Embryonic facial prominence (tissue), 1 donor: ENCODE results near the gene SETDB2.

ENCODE experiments used
- DNase-seq: peaks from one replicate; pipeline ENCODE4 v3.0.0-alpha.2; 2016; ENCODE audit errors: extremely low spot score

SETDB2 gene

DNA sequence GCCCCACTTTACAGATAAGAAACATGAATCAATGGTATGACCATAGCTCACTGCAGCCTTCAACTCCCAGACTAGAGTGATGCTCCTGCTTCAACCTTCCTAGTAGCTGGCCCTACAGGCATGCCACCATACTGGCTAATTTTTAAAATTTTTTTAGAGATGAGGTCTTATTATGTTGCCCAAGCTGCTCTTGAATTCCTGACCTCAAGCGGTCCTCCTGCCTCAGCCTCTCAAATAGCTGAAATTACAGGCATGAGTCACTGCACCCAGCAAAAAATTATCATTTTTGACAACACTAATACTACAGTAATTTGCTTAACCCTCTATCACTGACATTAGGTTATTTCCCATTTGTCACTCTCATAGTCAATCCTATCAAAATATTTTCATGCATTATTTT lies 15.0 kb upstream of the SETDB2 start:
- no peak for DNase-seq

DNA sequence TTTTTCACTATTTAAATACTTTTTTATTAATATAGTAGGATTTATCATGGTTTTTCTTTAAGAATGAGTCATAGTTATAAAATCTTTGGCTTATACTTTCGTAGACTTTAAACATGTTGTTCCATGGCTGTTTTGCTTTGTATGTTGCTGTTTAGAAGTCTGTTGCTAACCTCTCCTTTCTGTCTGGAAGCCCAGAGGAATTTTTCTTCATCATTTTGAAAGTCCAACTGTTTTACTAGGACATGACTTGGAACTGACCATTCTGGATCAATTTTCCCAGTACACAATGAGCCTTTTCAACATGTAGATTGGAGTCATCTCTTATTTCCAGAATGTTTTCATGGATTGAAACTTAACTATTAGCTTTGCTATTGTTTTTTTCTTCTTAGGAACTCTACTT lies 8.1 kb upstream of the SETDB2 start:
- DNase-seq: no peak

DNA sequence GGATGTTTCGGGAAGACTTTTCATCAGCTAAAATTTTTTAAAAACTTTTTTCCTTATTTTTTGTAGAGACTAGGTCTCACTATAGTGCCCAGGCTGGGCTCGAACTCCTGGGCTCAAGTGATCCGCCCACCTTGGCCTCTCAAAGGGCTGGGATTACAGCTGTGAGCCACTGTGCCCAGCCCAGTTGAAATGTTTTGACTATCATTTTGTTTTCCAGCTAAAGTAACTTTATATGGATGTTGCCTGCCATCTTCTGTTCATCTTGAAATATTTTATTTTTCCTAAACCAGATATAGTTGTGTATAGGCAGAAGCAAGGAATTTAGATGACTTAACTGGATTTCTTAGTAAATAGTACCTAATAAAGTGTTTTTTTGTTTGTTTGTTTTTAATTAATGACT lies 7.2 kb upstream of the SETDB2 start:
- DNase-seq: peak; percentile 11

DNA sequence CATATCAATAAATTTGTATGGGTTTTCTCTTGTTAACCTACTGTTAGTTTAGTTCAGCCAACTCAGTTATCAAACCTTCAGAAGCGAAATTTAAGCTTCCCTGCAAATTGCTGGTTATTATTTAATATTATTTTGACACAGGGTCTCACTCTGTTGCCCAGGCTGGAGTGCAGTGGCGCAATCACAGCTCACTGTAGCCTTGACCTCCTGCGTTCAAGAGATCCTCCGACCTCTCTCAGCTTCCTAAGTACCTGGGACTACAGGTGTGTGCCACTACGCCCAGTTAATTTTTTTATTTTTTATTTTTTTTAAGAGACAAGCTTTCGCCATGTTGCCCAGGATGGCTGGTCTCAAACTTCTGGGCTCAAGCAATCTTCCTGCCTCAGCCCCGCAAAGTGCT lies 6.4 kb upstream of the SETDB2 start:
- no peak for DNase-seq

DNA sequence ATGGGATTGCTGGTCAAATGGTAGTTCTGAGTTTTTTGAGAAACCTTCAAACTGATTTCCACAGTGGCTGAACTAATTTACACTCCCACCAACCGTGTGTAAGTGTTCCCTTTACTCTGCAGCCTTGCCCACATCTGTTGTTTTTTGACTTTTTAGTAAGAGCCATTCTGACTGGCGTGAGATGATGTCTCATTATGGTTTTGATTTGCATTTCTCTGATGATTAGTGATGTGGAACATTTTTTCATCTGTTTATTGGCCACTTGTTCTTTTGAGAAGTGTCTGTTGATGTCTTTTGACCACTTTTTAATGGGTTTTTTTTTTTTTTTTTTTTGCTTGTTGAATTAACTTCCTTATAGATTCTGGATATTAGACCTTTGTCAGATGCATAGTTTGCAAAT lies 4.5 kb upstream of the SETDB2 start:
- DNase-seq: no peak

DNA sequence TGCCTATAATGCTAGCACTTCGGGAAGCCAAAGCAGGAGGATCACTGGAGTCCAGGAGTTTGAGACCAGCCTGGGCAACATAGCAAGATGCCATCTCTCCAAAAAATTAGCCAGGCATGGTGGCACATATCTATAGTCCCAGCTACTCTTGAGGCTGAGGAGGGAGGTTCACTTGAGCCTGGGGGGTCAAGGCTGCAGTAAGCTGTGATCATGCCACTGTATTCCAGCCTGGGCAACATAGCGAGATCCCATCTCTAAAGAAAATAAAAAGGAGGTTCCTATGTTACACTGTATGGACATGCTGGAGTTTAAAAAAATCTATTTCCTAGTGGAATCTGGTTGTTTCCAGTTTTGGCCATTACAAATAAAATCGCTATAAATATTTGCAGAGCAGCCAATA lies 2.8 kb upstream of the SETDB2 start:
- DNase-seq: no peak

DNA sequence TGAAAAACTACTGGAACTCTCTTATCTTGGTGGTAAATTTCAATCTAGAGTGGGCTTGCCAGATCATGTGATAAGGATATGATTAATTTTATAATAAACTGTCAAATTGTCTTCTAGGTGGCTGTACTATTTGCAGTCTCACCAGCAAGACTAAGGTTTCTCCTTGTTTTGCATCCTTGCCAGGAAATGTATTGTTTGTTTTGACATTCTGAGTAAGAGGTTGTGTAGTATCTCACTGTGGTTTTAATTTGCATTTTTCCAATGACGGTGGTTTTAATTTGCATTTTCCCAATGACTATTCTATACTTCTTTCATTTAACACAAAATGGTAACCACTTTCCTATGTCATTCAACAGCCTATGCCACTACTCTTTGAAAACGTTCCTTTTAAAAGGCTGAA lies 2.2 kb upstream of the SETDB2 start:
- no peak for DNase-seq

DNA sequence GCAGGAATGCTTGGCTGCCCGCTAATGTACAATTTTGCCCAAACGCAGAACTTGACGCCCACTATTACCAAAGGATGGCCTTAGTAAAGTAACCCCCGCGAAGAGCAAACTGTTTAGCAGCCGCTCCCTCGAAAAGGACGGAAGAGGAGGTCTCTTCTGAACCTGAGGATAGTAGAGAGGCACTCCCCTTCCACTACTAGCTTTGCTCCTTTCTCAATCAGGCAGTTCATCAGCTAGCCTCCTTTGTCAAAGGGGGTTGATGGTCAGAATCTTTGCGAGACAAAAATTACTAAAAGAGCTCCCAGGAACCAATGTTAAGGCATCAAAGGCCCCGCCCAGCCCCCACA lies 744 bp upstream of the SETDB2 start:
- DNase-seq: peak; percentile 34

DNA sequence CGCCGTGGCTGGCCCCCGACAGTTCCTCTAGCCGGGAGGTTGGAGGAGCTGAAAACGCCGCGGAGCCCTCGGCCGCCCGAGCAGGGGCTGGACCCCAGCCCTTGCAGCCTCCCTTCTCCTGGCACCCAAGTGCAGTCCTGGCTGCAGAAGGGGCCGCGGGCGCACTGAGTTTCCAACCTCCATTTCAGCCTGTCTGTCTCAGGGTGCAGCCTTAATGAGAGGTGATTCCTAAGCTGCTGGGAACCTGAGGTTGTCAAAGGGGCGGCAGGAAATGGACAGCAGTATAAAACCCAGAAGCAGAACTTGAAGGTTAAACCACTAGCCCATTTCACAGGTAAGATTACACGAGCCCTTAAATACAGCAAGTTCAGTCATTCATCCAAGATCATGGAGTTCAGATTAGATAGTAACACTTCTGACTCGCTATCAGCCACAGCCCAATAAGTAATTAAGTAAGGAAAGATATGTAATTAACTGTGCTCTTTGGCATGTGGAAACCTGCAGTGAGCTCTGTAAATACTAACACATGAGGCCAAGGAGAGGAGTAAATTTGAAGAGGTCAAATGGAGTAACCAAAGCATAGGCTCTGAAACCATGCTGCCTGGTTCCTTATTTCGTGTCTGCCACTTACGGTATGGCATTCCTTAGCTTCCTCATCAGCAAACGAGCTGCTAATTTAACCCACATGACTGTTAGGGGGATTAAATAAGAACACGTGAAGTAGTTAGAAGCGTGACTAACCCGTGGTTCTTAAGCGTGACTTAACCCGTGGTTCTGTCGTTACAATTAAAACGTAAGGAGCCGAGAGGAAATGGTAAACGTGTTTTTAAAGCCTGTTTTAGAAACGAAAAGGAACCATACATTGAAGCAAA lies 686 bp downstream of the SETDB2 start:
- DNase-seq: no peak

DNA sequence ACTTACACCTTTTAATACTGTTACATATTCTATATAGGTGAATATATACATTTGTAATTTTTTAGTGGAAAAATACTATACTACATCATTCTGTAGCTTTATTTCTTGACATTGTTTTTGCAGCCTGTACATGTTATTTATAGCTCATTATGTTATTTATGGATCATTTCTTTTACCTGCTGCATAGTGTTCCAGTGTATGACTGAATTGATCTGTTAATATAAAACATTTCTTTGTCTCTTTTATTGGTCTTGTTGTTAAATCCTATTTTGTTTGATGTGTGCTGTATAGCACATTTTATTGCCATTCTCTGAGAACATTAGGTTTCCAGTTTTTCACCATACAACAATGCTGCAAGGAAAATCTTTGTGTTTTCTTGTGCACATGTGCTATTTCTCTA lies 2.4 kb downstream of the SETDB2 start:
- DNase-seq: no peak

DNA sequence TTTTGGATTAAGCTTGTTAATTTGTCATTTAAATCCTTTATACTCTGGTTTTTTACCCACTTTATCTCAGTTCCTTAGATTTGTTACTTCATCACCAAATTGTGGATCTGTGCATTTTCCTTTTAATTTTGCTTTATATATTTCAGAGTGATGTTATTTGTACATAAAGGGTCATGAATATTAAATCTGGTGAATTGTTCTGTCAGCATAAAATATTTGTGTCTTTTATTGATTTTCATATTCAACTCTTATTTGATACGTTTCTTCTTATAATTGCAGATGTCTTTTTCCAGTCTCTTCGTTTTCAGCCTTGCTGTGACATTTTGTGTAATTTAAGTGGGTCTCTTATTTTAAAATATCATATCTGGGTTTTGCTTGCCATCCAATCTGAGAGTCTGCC lies 4.7 kb downstream of the SETDB2 start:
- no peak for DNase-seq

DNA sequence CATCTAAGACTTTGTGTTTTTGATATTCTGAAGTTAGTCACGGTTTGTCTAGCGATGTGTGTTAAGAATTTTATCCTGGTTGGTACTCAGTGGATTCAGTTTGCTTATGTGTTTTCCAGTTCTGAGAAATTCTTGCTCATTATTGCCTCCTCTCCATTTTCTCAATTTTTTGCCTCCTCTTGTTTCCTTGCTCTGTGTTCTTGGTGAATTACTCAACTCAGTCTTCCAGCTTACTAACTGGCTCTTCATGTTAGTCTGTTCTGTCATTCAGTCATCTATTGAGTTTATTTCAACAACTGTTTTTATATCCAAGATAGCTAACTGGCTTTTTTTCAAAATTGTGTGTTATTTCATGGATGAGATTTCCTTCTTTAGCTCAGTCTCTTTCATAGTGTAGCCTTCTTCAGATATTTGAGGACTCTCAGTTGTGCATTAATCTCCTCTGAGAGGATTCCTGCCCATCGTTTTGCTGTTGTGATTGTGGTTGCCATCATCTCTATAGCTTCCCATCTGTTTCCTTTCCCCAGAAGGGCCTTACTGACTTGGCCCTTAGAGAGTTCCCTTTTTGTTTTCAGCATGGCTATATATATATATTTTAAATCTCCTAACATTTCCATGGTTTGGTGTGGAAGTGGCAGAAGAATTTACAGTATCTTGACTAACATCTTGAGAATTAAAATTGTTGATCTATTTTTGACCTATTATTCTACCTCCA lies 6.2 kb downstream of the SETDB2 start:
- no peak for DNase-seq

DNA sequence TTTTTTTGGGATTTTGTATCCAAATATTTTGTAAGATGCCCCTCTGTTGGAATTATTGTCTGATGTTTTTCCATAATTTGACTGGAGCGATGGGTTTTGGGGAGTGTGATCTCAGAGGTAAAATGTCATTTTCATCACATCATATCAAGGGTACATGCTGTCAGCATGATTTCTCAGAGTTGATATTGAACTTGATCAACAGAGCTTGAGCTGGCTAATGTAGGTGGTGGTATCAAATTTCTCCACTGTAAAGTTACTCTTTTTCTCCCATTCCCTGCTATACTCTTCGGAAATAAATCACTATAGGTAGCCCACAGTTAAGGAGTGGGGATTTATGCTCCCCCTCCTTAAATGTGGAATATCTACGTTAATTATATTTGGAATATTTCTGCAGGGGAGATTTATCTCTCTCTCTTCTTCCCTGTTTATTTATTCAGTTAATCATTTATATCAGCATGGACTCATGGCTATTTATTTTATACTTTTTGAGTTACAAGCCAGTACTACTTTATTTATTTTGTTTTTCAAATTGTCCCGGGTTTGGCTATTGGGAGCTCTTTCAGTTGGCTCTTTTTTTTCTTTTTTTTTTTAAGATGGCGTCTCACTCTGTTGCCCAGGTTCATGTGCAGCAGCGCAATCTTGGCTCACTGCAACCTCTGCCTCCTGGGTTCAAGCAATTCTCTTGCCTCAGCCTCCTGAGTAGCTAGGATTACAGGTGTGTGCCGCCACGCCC lies 8.8 kb downstream of the SETDB2 start:
- no peak for DNase-seq

DNA sequence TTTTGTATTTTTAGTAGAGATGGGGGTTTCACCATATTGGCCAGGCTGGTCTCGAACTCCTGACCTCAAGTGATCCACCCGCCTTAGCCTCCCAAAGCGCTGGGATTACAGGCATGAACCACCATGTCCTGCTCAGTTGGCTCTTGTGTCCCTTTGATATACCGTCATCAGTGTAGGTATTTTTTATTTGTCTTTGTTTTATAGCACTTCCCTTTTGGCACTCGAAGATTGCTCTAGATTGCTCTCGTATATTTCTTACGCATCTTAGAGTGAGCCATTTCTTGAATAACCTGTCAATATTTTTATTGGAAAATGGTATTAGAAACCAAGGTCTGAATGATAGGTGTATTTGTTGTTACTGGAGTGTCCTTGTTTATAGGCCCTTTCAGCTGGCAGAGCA lies 9.4 kb downstream of the SETDB2 start:
- DNase-seq: no peak

DNA sequence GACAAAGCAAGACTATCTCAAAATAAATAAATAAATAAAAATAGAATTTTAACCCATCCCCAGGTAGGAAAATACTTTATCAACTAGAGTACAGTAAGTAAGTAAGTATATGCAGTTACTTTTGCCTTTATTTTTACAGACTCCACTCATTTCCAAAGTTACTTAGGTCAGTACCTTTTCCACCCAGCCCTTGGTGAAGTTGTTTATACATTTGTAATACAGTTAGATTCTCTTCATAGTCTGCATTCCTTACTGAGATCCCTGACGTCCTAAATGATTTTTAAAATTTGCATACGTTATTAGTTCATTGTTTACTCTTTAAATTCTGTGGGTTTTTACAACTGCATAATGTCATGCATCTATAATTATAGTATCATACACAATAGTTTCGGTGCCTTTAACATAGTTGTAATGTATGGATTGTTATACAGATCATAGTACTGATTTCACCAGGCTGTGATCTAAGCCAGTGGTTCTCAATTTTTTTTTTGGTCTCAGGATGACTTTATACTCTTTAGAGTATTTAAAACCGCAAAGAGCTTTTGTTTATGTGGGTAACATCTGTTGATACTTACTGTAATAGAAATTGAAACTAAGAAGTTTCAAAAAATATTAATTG lies 10.4 kb downstream of the SETDB2 start:
- no peak for DNase-seq

DNA sequence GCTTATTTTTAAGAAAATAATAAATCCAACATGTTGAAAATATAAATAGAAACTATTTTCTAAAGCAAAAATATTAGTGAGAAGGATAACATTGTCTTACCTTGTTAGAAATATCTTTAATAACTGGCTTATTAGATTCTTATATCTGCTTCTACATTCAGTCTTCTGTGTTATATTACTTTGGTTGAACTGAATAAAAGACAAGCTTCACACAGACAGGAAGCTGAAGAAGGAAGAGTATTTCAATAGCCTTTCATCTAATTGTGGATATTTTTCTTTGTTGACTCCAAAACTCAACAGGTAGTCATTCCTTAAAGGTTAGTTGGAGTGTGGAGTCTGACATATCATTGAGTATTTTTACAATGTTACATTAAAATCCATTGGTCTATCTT lies 10.9 kb downstream of the SETDB2 start:
- no peak for DNase-seq

DNA sequence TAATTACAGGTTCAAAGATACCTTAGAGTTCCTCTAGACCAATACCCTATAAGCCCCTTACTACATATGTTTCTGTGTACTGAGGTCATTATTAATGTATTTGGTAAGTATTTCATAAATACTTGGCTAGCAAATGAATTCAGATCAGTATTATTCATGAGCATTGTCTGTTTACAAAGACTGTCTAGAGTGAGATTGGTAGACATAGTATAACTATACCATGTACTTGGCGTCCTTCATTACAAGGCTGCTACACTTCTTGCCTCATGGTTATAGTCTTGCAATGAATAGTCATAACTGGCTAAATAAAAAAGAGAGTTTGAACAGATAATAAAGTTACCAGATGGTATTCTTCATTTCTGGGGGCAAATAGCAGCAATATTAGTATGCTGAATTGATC lies 12.1 kb downstream of the SETDB2 start:
- no peak for DNase-seq

DNA sequence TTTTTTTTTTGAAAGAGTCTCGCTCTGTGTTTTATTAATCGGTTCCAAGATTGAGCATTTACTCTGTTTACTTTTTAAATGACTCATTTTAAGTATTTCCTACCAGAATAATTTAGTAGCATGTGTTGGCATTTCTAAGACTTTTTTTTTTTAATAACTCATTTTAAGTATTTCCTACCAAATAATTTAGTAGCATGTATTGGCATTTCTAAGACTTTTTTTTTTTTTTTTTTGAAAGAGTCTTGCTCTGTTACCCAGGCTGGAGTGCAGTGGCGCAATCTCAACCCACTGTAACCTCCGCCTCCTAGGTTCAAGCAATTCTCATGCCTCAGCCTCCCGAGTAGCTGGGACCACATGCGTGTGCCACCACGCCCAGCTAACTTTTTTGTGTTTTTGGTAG lies 13.1 kb downstream of the SETDB2 start:
- DNase-seq: no peak

DNA sequence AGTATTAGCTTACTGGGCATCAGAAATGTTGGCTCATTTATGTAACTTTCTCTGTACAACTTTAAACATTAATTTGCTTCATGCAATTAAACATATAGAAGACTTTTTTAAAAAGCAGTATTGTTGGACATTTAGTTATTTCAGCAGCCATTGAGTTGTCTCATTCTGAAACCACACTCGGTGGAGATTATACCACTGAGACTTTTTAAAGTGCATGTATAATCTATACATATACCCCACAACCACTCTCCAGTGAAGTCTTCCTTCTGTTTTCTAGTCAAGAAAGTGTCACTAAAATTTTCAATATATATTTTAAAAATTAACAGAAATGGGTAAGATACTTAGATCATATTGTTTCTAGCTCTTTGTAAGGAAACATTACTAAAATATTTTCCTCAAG lies 15.5 kb downstream of the SETDB2 start:
- no peak for DNase-seq

DNA sequence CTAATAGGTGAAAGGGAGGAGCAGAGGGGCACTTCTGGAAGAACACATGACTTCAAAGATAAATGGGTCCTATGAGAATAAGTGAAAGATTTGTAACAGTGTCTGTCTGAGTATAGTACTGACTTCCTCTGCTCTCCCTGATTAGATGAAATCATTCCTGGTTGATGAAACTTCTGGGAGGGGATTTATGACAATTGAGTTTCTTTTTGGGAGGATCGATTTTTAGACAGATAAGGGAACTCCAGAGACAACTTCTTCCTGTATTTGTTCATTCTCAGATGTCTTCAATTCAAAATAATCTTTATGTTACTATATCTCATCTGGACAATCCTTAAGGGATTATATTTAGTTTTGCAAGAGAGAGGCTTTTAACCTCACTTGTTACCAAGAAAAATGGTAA lies 20.0 kb downstream of the SETDB2 start:
- DNase-seq: no peak

DNA sequence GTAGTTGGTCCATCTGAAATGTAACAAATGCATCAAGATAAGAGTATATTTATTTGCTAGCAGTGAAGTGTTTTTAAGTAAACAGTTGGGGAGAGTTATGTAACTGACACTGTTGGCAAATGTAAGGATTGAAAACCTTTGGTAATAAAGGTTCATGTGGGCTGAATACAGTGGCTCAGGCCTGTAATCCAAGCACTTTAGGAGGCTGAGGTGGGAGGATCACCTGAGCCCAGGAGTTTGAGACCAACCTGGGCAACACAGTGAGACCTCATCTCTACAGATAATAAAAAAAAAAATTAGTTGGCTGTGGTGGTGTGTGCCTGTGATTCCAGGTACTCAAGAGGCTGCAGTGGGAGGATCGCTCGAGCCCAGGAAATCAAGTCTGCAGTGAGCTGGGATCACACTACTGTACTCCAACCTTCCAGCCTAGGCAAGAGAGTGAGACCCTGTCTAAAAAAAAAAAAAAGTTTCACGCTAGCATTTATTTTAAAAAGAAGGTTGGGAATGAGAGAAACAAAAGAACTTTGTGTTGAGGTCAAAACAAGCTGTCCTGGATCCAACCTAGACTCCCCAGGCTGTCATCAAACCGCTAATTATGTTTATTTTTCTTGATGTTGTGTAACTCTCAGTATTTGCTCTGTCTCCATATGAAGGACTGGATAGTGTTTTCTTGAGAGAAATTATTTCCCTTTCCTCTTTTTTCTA lies 20.7 kb downstream of the SETDB2 start:
- no peak for DNase-seq
